Sigmoid colon (tissue), 7 donors: ENCODE results near the gene PTX3. TPM values are rescaled to one million over a fixed set of nuclear protein-coding genes. Genes with fewer than 3 reads are reported as not detected.

ENCODE experiments used
- polyA plus RNA-seq, 3 donors: library from polyadenylated mRNA; stranded (reverse); fragments of 200-250 nt; gene quantifications; one replicate each; pipeline ENCODE4 v1.2.3, GENCODE V29; 2013
- total RNA-seq, 4 donors: library from RNA; depleted of rRNA; stranded (reverse); fragments of >200 nt; gene quantifications; one replicate each; pipeline ENCODE4 v1.1.0, GENCODE V29; 2016
- donor health status: healthy with polysubstance abuse.
- donor health status: Bipolar disorder and iron deficiency.
- donor health status: healthy.

PTX3 gene
- total and polyA plus RNA-seq, 7 donors = 0.69 to 34.2 (median 5.4) TPM

Other genes with a start within 250 kb of the PTX3 start
- under 1 TPM in 3 of 4 donors, not detected in 1; 0.14 to 0.82 (median 0.71) TPM for gene VEPH1, start 66.6 kb downstream of the PTX3 start, total RNA-seq
- 1 to 10 TPM in 1 of 3 donors, under 1 TPM in 2; 0.92 to 1.8 (median 0.96) TPM for gene VEPH1, start 66.6 kb downstream of the PTX3 start, polyA plus RNA-seq